Aortic smooth muscle cell (primary cell): ENCODE data around the gene FXR1. TPM values are rescaled to one million over a fixed set of nuclear protein-coding genes. Genes with fewer than 3 reads are reported as not detected.

Source experiments
- total RNA-seq: library from RNA; depleted of rRNA; stranded (reverse); fragments of >200 nt; gene quantifications from 2 replicates; pipeline ENCODE4 v1.2.3, GENCODE V29; 2014

FXR1 gene
- total RNA-seq = 199 and 215 TPM in 2 replicates

GRCh38 chr3:180912304-180913296 is at the start of gene FXR1:
Gene FXR1 (plus strand): TSS chr3:180912670. CDS start chr3:180912686, 16 bp downstream.

GRCh38 chr3:180989291-180990163 is 77.1 kb downstream of the FXR1 start, which contains the start of gene DNAJC19:
Gene DNAJC19 (minus strand): TSS chr3:180989736. CDS start chr3:180989602, 134 bp downstream.

Other genes with a start within 250 kb of the FXR1 start
- under 0.01 and 0.12 TPM in 2 replicates for gene CCDC39, start 233.2 kb upstream of the FXR1 start, total RNA-seq
- gene DNAJC19, start 77.1 kb downstream of the FXR1 start, total RNA-seq = 24.0 and 24.1 TPM in 2 replicates